NCI-H2227 treated with DMSO at 0.1 percent for 48 hours (cell line): ENCODE measurements around the gene CACTIN.

Experiments used
- DNase-seq: peaks from one replicate; lab custom pipeline; 2025; lab: John Stamatoyannopoulos, UW

CACTIN gene

DNA sequence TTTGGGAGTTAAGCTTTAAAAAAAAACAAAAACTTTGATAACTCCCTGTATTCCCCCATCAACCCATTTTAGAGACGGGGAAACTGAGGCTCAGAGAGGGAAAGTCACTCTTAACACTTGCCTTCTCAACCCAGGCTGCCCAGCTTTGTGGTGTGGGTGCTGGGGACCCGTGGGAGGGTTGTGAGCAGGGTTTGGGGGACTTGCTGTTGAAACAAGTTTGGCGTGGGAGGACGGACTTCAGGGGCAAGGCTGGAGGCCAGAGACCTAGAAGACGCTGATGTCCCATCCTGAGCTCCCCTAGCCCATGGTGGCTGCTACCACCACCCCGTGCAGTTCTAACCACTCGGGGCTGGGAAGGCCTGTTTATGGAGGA lies 747 bp upstream of the CACTIN start:
- DNase-seq: no peak

DNA sequence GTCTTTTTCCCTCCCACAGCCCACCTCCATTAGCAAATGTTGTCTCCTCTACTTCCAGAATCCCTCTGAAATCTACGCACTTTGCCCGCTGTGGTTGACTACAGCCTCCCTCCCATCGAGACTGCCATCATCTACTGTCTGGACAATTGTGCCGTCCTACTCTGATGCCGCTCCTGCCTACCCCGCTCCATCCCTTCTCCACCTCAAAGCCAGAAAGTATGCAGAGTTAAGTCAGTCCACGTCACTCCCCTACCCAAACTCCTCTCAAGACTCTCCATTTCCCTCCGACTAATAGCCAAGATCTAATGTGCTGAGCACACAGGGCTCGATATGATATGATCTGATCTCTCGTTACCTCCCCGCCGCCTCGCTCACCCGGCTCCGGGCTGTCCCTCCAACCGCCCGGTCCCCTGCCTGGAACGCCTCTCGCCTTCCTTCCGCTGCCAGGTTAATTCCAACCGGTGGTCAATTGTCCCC lies 556 bp downstream of the CACTIN start:
- no peak for DNase-seq

DNA sequence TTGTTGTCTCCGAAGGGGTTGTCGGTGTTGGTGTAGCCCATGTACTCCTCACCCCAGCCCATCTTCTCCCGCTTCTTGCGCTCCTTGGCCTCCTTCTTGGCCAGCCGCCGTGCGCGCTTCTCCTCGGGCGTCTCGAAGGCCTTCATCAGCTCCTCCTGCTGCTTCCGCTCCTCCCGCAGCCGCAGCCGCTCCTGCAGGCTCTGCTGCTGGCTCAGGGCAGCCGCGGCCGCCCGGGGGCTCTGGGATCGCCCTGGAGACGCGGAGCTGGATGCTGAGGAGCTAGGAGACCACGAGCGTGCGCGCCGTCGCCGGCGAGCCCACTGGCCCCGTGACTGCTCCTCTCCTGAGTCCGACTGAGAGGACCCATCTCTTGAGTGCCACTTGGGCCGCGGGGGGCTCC lies 2.9 kb downstream of the CACTIN start:
- DNase-seq: no peak

DNA sequence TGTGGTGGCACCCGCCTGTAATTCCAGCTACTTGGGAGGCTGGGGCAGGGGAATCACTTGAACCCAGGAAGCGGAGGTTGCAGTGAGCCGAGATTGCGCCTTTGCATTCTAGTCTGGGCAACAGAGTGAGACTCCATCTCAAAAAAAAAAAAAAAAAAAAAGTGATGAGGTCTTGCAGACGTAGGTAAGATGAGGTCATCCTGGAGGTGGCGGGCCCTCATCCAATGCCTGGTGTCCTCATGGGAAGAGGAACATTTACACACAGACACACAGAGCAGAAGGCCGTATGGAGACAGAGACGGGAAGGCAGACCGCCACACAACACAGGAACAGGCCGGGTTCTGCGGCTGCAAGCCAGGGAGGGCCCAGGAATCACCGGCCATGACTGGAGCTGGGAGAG lies 4.4 kb downstream of the CACTIN start:
- DNase-seq: no peak

DNA sequence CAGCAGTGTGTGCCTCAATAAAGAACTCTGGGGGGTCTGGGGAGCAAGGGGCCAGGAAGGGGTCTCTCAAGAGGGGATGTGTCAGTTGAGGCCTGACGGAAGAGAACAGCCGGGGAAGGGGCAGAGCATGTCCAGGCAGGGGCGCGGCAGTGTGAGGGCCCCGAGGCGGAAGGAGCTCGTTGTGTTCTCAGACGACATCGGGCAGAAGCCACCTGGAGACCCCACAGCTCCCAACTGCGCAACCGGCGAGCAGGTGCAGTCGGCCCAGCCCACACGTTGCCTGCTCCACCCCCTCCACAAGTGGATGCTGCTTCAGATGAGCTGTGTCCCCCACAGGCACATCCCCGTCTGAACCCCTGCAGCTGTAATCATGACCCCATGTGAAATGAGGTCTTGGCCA lies 4.9 kb downstream of the CACTIN start:
- DNase-seq: no peak

DNA sequence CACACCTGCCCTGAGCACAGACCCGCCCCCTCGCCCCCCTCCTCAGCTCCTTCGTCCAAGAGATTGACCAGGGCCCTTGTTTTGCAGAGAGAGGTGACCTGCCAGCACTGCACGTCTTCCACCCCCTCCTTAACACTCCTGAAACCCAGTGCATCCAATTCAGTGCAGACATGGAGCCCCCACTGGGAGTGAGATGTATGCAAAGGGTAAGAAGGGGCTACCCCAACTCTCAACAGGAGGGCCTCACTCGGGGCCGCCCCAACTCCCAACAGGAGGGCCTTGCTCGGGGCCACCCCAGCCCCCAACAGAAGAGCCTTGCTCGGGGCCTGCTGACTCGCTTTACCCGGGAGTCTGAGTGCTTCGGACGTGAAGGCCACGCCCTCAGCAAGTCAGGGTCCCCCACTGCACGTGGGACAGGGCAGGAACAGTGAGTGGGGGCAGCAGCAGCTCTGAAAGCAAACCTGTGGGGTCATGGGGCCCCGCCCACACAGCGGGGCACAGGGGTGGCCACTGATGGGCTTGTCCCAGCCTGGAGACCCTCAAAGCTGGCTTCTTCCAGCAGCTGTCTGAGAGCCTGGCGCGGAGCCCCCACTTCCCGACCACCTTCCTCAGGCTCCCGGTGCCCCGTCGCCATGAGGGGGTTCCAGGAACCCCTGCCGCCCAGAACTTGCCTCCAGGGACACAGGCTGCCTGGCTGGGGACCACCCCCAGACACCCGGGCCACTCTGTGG lies 5.6 kb downstream of the CACTIN start:
- DNase-seq: no peak

DNA sequence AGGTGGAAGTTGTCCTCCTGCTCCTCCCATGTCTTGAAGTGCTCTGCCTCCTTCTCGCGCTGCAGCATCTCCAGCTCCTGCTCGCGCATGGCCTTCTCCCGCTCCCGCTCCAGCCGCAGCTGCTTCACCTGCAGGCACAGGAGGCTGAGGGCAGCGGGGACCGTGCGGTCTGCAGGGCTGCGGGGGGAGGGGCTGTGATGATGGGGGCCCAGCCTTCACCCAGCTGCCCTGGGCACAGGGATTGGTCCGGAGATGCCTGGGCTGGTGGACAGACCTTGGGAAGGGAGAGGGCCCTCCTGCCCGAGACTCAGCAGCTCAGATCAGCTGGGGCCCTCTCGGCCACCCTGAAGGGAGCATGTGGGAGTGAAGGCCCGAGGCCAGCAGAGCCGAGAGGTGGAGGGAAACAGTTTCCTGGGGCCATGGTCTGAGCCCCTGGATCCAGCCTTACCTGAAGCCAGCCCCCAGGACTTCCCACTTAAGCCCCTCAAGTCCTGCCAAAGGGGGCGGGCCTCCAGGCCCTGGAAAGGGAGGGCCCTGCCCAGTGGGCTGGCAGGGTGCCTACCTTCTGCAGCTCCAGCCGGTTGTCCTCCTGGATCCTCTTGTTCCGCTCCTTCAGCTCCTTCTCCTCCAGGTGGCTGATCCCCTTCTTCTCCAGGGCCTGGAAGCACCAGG lies 6.3 kb downstream of the CACTIN start:
- DNase-seq: no peak

DNA sequence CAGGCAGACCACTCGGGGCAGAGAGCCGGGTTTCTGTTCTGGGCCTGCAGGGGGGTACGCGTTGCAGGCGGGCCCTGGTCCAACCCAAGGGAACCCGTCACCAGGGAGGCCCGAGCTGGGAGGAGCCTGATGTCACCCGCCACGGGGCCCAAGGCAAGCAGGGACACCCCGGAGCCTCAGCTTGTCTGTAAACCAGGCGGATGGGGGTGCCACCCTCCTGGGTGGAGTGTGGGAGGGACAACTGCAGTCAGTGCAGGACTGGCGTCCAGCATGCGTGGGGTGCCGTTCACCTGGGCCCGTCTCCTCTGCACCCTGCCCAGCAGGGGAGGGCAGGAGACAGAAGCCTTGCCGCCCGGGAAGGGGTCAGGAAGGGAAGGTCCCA lies 7.0 kb downstream of the CACTIN start:
- DNase-seq: no peak

DNA sequence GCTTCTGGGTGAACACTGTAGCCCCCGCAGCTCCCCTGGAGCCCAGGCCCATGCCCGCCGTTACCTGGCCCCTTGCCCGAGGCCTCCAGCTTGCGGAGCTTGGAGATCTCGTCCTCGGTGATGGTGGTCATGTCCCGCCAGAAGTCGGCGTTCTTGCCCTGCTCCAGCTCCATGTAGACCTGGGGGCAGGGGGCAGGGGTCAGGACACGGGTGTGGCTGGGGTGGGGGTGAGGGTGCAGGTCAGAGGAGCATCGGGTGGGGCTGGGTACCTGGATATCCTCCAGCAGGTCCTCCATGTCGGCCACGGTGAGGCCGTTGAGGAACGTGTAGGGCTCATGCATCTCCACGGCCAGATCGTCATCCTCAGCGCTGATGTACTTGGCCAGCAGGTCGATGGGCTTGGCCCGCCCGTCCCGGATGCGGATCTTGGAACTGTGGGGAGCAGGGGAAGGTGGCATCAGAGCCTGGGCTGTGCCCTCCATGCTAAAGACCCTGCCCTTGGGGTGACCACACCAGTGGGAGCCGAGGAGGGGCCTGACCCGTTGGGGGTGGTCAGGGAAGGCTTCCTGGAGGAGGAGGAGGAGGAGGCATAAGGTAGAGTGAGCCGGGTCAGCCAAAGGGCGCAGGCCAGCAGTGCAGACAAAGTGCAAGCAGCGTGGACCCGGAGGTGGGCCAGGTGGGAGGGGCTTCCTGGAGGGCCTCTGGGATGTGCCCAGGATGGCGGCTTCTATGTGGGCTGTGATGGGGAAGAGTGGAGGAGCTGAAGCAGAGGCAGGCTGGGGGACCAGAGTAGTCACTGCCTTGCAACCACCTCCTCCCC lies 7.6 kb downstream of the CACTIN start:
- no peak for DNase-seq

DNA sequence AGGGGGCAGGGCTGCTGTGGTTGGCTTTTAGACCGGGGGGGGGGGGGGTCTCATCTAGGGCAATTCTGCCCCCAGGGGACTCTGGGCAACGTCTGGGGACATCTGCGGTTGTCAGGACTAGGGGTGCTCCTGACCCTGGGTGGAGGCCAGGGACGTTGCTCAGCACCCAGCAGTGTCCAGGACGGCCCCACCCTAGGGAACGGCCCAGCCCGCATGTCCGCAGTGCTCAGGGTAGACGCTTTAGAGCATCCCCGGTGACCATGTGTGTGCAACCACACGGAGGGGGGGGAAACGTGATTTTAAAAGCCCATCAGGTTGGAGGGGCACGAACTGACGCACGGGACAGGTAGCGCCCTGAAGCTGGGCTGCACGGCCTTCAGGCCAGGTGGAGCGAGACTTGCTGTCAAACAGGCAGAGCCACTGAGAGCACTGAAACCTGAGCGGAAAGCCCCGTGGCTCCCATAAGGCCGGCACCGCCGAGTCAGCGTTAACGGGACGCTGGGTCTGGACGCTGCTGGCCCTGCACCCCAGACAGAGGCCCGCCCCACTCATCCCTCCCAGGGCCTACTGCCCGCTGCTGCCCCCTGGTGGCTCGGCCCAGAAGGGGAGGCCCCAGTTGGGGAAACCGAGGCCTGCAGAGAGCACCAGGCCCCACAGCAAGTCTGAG lies 8.3 kb downstream of the CACTIN start:
- DNase-seq: no peak

DNA sequence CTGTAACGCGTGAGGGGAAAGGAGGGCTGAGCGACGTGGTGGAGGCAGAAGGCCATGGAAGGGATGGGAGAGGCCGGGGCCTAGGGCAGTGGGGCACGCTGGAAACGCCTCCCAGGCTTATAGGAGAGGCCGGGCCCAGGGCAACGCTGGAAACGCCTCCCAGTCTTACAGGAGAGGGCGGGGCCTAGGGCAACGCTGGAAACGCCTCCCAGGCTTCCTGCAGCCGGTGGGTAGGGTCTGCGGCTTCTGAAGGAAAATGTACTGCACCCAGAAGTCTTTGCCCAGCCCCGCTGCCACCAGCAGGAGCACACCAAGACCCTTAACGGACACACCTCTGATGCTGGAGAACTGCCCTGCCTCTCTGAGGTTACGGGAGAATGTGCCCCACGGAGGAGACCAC lies 9.1 kb downstream of the CACTIN start:
- no peak for DNase-seq

DNA sequence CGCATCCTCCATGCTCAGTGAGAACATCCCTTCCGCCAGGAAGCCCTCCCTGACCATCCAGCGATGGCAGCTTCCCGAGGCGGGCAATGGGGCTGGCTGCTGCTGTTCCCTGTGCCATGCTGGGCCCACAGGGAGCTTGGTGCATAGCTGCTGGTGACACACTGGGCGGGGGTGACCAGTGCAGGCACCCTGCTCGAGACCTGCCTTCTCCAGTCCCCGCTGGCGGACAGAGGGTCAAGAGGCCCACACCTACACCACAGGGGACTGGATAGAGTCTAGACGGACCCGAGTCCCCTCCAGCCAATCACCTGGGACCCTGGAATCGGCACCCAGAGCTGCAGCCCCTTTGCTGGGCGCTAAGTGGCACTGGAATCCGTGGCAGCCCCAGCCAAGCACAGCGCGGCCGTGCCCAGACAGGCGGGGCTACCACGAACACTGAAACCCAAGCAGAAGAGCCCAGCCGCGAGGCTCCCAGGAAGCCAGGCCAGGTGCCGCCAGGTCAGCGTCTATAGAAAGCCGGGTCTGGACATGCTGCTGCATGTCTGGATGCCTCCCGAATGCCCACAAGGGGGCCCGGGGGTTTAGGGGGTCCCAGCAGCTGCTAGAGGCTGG lies 11.0 kb downstream of the CACTIN start:
- DNase-seq: no peak

DNA sequence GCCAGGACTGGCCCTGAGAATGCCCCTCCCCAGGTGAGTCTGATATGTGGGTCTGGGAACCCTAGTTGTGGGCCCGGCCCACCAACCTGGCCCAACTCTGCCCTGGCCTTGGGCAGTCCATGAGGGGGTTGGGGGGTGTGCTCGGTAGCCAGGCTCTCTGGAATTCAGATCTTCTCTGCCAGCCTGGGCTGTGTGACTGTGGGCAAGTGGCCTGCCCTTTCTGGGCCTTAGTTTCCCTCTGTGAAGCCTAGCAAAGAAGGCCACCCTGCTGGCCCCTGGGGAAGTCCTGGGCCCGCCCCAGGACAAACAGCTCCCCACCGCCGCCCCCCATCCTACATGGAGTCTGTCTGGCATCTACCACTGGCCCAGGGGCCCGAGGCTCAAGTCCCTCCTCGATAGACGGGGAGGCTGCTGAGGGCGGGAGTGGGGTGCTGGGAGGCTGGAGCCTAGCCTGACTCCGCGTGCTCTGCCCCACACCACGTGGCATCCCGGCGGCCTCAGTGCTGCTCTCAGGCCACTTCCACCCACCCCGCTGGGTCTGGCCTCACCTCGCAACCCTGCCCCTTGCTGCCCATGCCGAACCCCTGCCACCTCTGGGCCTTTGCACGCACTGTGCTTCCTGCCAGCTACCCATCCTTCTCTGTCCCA lies 11.6 kb downstream of the CACTIN start:
- no peak for DNase-seq

DNA sequence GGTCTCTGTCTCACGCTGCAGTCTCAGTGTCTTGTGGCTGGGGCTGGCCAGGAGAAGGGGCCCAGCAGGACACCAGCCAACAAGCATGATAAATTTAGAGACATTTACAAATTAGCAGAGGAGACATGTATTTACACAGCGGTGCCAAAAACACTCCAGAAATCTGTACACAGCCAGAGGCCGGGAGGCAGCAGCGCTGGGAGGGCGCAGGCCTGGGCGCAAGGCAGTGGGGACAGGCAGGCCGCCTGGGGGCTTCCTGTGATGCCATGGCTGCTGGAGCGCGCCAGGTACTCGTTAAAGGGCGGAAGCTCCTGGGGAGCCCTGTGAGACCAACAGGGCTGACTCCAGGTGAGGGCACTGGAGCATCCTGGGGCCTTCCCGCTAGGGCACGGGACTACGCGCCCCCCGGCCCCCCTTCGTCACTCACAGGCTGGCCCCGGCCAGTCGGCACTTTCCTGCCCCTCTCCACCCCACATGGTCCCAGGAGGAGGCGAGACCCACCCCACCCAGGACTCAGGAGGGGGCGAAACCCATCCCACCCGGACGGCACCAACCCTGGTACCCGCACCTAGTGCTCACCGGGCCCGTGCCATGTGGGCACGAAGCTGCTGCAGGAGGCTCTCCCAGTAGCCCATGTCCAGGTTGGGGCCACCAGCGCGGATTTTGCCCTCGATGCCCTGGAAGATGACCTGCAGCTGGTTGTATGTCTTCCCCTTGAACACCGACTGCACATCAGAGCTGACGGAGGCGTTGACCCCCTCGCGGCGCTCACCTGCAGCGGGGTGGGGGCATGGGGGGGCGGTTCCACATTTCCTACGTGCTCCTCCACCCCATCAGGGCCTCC lies 12.6 kb downstream of the CACTIN start:
- no peak for DNase-seq

DNA sequence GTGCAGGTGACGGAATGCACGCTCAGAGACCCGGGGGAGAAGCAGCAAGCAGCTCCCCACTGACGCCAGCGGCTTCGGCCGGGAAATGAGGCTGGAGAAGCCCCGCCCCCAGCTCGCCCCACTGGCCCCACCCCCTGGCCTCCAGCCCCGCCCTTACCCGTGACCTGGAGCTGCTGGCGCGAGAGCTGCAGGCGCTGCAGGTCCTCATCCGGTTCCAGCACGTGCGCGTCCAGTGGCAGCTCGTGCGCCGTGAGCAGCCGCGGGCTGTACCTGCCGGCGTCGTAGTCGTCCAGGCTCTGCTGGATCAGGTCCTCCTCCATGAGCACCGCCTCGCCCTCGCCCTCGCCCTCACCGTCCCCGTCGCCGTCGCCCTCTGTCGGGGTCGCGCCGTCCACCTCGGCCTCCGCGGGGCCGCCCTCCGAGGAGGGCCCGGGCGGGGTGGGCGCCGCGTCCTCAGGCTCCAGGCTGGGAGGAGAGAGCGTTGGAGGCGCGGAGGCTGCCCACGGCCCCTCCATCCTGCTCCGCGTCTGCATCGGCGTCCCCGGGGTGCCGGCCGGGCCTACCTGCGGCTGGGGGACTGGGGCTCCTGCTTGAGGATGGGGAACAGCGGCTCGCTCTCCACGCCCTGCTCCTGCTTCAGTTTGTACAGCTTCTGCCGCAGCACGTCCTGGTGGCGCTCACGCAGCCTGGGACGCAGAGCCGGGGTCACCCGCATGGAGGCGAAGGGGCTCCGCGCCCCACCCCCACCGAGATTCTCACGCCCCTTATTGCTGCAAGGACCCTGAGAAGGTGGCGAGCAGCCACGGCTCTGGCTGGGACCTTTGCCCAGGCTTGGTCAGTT lies 13.5 kb downstream of the CACTIN start:
- DNase-seq: no peak

DNA sequence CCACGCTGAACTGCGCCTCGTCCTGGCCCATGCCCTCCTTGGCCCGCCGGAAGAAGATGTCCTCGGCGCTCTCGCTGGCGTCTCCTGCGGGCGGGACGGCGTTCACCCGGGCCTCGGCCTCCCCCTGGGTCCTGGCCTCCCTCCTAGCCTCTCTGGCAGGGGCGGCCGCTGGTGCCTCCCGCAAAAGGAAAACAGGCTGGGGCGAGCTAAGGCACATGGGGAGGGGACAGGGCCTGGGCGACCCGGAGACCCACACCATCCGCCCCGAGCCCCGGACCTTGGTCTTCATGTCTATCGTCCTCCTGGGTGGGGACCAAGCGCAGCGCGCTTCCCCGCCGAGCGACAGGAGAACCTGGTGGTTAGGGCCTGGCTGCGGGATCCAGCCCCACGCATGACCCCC lies 14.3 kb downstream of the CACTIN start:
- no peak for DNase-seq

DNA sequence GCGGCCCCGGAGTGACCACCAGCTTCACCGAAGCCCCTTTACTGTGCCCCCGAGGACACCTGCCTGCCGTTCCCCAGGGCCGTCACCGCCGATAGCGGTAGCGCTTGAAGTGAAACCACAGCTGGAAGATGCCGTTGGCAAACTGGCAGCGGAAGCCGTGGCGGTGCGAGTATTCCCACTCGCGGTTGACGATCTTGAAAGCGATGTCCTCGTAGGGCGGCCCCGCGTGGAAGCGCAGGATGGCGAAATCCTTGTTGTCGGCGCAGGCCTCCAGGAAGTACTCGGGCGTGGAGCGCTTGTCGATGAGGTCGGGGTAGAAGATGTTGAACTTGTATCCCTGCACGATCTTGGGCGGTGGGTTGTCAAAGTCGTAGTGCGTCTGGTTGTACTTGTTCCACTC lies 14.7 kb downstream of the CACTIN start:
- no peak for DNase-seq

DNA sequence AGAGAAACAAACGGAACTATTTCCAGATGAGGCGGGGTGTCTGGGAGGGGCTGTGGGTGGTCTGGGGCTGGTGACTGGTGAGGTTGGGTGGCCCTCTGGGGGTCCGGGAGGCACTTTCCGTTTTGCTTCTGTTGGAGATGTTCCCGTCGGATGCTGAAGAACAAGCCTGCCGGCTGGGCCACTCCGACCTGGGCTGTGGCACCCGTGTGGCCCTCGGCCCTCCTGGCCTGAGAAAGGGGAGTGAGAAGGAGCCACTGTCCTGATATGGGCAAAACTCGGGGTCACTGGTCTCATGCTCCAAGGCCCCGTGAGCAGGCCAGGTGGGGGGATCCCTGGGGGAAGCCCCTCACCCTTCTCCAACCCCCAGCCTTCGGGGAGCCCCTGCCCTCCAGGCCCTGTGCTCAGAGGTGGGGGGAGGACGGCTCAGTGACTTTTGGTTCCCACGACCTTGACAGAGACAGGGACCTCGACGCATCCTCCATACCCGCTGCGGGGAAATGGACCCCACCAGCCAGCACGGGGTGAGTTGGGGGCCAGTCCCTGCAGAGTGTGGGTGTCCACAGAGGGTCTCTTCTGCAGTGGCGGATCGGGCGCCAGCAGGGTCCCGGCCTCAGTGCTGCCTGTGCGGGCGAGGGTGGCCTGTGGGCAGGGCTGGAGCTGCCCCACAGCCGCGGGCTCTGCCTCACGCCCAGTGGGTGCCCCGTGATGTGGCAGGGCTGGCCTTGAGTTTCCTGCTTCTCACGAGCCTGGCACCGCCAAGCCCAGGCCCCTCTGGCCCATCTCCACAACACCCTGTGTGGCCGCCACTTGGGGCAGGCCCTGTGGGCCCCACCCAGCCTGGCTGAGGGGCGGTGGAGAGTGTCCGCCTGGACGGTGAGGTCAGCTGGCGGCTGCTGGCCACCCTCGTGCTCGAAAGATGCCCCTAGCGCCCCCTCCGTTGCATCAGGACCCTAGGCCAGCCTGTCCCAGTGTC lies 15.6 kb downstream of the CACTIN start:
- DNase-seq: no peak
